Endodermal cell (in vitro differentiated cells): Measurements from ENCODE around the gene FOXK2. TPM values are rescaled to one million over a fixed set of nuclear protein-coding genes. Genes with fewer than 3 reads are reported as not detected.

Source experiments
- DNase-seq: peaks from one replicate; pipeline ENCODE4 v3.0.0-alpha.2; 2017
- H3K27ac ChIP-seq: 2 replicates; pipeline ENCODE4 v1.5.1; 2013; ENCODE audit warnings: mild to moderate bottlenecking, low read depth, low read length, moderate library complexity
- H3K27me3 ChIP-seq: 2 replicates; pipeline ENCODE4 v1.6.1; 2013; ENCODE audit warnings: mild to moderate bottlenecking, low read length, moderate library complexity; ENCODE audit not compliant: insufficient read depth, control insufficient read depth, poor library complexity, severe bottlenecking
- H3K36me3 ChIP-seq: 2 replicates; pipeline ENCODE4 v1.7.0; 2013; ENCODE audit warnings: mild to moderate bottlenecking, low read length, moderate library complexity; ENCODE audit not compliant: control insufficient read depth, insufficient read depth
- H3K4me1 ChIP-seq: one replicate; pipeline ENCODE4 v1.7.0; 2013; ENCODE audit warnings: low read length; ENCODE audit not compliant: control insufficient read depth, insufficient read depth
- H3K4me3 ChIP-seq: 2 replicates; pipeline ENCODE4 v1.5.1; 2013; ENCODE audit warnings: mild to moderate bottlenecking, low read length, moderate library complexity
- H3K9ac ChIP-seq: 2 replicates; pipeline ENCODE4 v1.6.1; 2013; ENCODE audit warnings: mild to moderate bottlenecking, low read length, moderate library complexity; ENCODE audit not compliant: poor library complexity, severe bottlenecking; ENCODE audit errors: extremely low read depth
- H3K9me3 ChIP-seq: 2 replicates; pipeline ENCODE4 v1.6.1; 2013; ENCODE audit warnings: mild to moderate bottlenecking, low read length, moderate library complexity; ENCODE audit not compliant: control insufficient read depth
- H3K27ac Mint-ChIP-seq: 2 replicates; pipeline ENCODE4 v1.8.0; 2020; ENCODE audit warnings: mixed read lengths
- H3K27me3 Mint-ChIP-seq: 2 replicates; pipeline ENCODE4 v1.8.0; 2021; ENCODE audit warnings: mild to moderate bottlenecking, mixed read lengths; ENCODE audit not compliant: insufficient read depth
- H3K36me3 Mint-ChIP-seq: 2 replicates; pipeline ENCODE4 v1.8.0; 2020; ENCODE audit warnings: low read depth, mixed read lengths
- H3K4me1 Mint-ChIP-seq: 2 replicates; pipeline ENCODE4 v1.8.0; 2020; ENCODE audit warnings: mixed read lengths
- H3K4me3 Mint-ChIP-seq: 2 replicates; pipeline ENCODE4 v1.8.0; 2020; ENCODE audit warnings: mild to moderate bottlenecking, moderate library complexity, mixed read lengths
- H3K9me3 Mint-ChIP-seq: 2 replicates; pipeline ENCODE4 v1.8.0; 2020; ENCODE audit warnings: mild to moderate bottlenecking, mixed read lengths
- WGBS, 2 experiments: methylation state at CpG; one replicate each; pipeline versions ENCODE4 v1.1.5 to v1.1.7; 2013; ENCODE audit warnings: missing lambda C conversion rate in 2 of 2, mixed read lengths in 1 of 2; ENCODE audit not compliant: insufficient coverage in 1 of 2, insufficient read length in 1 of 2; 5-methylcytosine and 5-hydroxymethylcytosine counted together
- total RNA-seq, 2 donors: library from RNA; stranded (reverse); fragmentation: NEBNext Ultra II Directional in 1 of 2; extraction: Animal tissue kit (Norgen Biotek cat#: 25700) in 1 of 2; gene quantifications; 2 replicates in 1 of 2; 3 replicates in 1 of 2; pipeline ENCODE4 v1.2.1, GENCODE V29; 2021
- TF ChIP-seq, protein P1 (sequence below): fragments of 200-600 bp; sonication (generic); conservative IDR thresholded peaks from 2 replicates; pipeline ENCODE4 v1.5.0; 2021; ENCODE audit warnings: antibody characterized with exemption, mild to moderate bottlenecking

FOXK2 gene
- total RNA-seq, 2 donors from 2014 or later: 67.2 to 68.1 TPM

DNA sequence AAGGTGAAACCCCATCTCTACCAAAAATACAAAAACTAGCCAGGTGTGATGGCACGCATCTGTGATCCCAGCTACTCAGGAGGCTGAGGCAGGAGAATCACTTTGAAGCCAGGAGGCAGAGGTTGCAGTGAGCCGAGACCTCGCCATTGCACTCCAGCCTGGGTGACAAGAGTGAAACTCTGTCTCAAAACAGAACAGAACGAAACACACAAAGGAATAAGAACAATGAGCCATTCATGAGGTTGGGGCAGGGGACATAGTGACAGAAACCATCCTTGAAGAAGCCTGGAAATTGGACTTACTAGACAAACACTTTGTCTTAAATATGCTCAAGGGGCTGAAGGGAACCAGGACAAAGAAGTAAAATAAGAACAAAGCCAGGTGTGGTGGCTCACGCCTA lies 89.3 kb downstream of the FOXK2 start:
- DNase-seq: no peak
- no peaks in the 10 kb centered on the region for H3K27me3 ChIP-seq
- H3K27me3 Mint-ChIP-seq: no peaks in the 10 kb centered on the region
- no peak overlapping the region for H3K4me3 ChIP-seq
- no peaks in the 10 kb centered on the region for H3K9me3 ChIP-seq
- H3K4me1 Mint-ChIP-seq: no peaks in the 10 kb centered on the region
- peaks cover 61% of the 10 kb centered on the region for H3K36me3 ChIP-seq
- no peaks in the 10 kb centered on the region for H3K4me1 ChIP-seq
- peak overlapping the region; percentile 26 for H3K27ac Mint-ChIP-seq
- 65 to 75% methylated on average over 4 to 5 of the region's 5 CpGs for WGBS, 2 experiments
- peaks cover 2% of the 10 kb centered on the region for H3K9me3 Mint-ChIP-seq
- peaks cover 64% of the 10 kb centered on the region for H3K36me3 Mint-ChIP-seq
- H3K9ac ChIP-seq: no peak overlapping the region
- H3K4me3 Mint-ChIP-seq: no peak overlapping the region
- TF ChIP-seq, protein P1, sequence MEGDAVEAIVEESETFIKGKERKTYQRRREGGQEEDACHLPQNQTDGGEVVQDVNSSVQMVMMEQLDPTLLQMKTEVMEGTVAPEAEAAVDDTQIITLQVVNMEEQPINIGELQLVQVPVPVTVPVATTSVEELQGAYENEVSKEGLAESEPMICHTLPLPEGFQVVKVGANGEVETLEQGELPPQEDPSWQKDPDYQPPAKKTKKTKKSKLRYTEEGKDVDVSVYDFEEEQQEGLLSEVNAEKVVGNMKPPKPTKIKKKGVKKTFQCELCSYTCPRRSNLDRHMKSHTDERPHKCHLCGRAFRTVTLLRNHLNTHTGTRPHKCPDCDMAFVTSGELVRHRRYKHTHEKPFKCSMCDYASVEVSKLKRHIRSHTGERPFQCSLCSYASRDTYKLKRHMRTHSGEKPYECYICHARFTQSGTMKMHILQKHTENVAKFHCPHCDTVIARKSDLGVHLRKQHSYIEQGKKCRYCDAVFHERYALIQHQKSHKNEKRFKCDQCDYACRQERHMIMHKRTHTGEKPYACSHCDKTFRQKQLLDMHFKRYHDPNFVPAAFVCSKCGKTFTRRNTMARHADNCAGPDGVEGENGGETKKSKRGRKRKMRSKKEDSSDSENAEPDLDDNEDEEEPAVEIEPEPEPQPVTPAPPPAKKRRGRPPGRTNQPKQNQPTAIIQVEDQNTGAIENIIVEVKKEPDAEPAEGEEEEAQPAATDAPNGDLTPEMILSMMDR: no peak
- no peak overlapping the region for H3K27ac ChIP-seq

DNA sequence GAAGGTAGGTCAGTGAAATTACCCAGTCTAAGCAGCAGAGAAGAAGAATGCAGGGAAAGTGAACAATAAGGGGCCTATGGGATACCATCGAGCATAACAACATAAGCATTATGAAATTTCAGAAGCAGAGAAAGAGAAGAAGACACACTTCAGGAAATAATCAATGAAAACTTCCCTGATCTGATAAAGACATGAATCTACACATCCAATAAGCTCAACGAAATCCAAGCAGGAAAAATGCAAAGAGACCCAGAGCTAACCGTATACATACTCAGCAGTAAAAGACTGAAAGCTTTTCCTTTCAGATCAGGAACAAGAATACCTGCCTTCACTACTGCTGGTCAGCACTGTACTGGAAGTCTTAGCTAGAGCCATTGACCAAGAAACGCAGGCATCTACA lies 90.1 kb downstream of the FOXK2 start:
- H3K4me3 ChIP-seq: no peak overlapping the region
- H3K27ac Mint-ChIP-seq: no peak overlapping the region
- no peak overlapping the region for H3K9ac ChIP-seq
- H3K9me3 Mint-ChIP-seq: peaks cover 2% of the 10 kb centered on the region
- H3K4me1 Mint-ChIP-seq: no peaks in the 10 kb centered on the region
- 96% methylated on average over 3 to 4 of the region's 4 CpGs for WGBS, 2 experiments
- no peak overlapping the region for H3K4me3 Mint-ChIP-seq
- peaks cover 61% of the 10 kb centered on the region for H3K36me3 Mint-ChIP-seq
- no peak overlapping the region for H3K27ac ChIP-seq
- H3K27me3 Mint-ChIP-seq: no peaks in the 10 kb centered on the region
- TF ChIP-seq, protein P1: no peak
- peaks cover 56% of the 10 kb centered on the region for H3K36me3 ChIP-seq
- no peaks in the 10 kb centered on the region for H3K4me1 ChIP-seq
- DNase-seq: no peak
- no peaks in the 10 kb centered on the region for H3K27me3 ChIP-seq
- H3K9me3 ChIP-seq: no peaks in the 10 kb centered on the region

DNA sequence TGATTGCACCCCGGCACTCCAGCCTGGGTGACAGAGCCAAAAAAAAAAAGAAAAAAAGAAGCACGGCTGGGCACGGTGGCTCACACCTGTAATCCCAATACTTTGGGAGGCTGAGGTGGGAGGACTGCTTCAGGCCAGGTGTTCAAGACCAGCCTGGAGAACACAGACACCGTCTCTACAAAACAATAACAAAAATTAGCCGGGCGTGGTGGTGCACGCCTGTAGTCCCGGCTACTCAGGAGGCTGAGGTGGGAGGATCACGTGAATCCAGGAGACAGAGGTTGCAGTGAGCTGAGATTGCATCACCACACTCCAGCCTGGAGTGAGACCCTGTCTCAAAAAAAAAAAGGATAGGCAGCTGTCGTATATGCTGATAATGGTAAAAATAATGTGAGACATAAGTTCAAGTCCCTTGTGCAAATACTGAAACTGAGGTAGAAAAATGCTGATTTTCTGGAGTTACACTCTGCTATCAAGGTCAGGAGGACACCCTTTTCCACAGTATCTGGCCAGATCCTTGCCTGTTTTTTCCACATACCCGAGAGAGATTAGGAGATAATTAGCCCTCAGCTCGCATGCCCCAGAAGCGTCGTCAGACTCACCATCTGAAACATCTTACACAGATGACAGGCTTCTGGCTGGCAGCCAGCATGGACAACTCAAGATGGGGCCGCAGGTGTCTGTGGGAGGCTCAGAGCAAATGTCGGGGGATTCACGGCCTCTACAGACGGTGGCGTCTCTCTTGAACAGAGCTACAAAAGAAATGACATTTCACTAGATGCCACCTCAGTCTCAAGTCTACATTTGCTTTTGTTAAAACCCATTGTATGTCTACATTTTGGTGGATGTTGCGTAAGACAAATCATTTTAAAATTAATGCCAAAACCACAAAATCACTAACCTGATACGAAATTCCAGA lies 91.9 kb downstream of the FOXK2 start:
- Histone ChIP-seq H3K27me3 (no peaks in the 10 kb centered on the region), H3K9me3 (no peaks in the 10 kb centered on the region), H3K4me1 (no peaks in the 10 kb centered on the region), H3K27ac (no peak overlapping the region), H3K4me3 (no peak overlapping the region), H3K9ac (no peak overlapping the region), H3K36me3 (peaks cover 57% of the 10 kb centered on the region)
- Mint-ChIP-seq H3K4me3 (no peak overlapping the region), H3K27me3 (no peaks in the 10 kb centered on the region), H3K4me1 (no peaks in the 10 kb centered on the region), H3K9me3 (no peaks in the 10 kb centered on the region), H3K36me3 (peaks cover 58% of the 10 kb centered on the region), H3K27ac (no peak overlapping the region)
- 84 to 89% methylated on average over 16 to 21 of the region's 21 CpGs for WGBS, 2 experiments
- peak; percentile 47 for DNase-seq
- TF ChIP-seq, protein P1: no peak
